Stromal cell of bone marrow (primary cell): ENCODE measurements around the gene GFOD1.

Experiments used
- DNase-seq: peaks from one replicate; pipeline ENCODE4 v3.0.0-alpha.2; 2012; ENCODE audit warnings: low read depth

GFOD1 gene

GRCh38 chr6:13485923-13486562, 1.4 kb downstream of the GFOD1 start:
- no peak for DNase-seq

- DNase-seq: no peak
Measured at GRCh38 chr6:13485303-13485702, 2.1 kb downstream of the GFOD1 start.

GRCh38 chr6:13484827-13485226, 2.6 kb downstream of the GFOD1 start:
- DNase-seq: no peak

- no peak for DNase-seq
Measured at GRCh38 chr6:13484138-13484708, 3.2 kb downstream of the GFOD1 start.

- no peak for DNase-seq
Measured at GRCh38 chr6:13480631-13481501, 6.5 kb downstream of the GFOD1 start.

GRCh38 chr6:13479971-13480434, 7.4 kb downstream of the GFOD1 start:
- no peak for DNase-seq

GRCh38 chr6:13479206-13479800, 8.1 kb downstream of the GFOD1 start:
- no peak for DNase-seq

- no peak for DNase-seq
Measured at GRCh38 chr6:13478525-13478966, 8.9 kb downstream of the GFOD1 start.

- DNase-seq: no peak
Measured at GRCh38 chr6:13474787-13475186, 12.6 kb downstream of the GFOD1 start.

- DNase-seq: no peak
Measured at GRCh38 chr6:13474360-13474759, 13.0 kb downstream of the GFOD1 start.

GRCh38 chr6:13473768-13474165, 13.6 kb downstream of the GFOD1 start:
- DNase-seq: no peak

GRCh38 chr6:13472976-13473767, 14.2 kb downstream of the GFOD1 start:
- no peak for DNase-seq

- no peak for DNase-seq
Measured at GRCh38 chr6:13472099-13472498, 15.3 kb downstream of the GFOD1 start.

- no peak for DNase-seq
Measured at GRCh38 chr6:13471184-13471583, 16.2 kb downstream of the GFOD1 start.

- no peak for DNase-seq
Measured at GRCh38 chr6:13470238-13471140, 16.9 kb downstream of the GFOD1 start.

- DNase-seq: no peak
Measured at GRCh38 chr6:13469693-13470092, 17.7 kb downstream of the GFOD1 start.

- no peak for DNase-seq
Measured at GRCh38 chr6:13468839-13469238, 18.6 kb downstream of the GFOD1 start.

- DNase-seq: no peak
Measured at GRCh38 chr6:13467216-13467600, 20.2 kb downstream of the GFOD1 start.

- DNase-seq: no peak
Measured at GRCh38 chr6:13466304-13467215, 20.8 kb downstream of the GFOD1 start.

- no peak for DNase-seq
Measured at GRCh38 chr6:13465734-13466133, 21.7 kb downstream of the GFOD1 start.
